ENCODE data around the gene LRRC27. TPM values are rescaled to one million over a fixed set of nuclear protein-coding genes. Genes with fewer than 3 reads are reported as not detected.

LRRC27 gene
- total and polyA plus RNA-seq, 12 donors, result 6.5 to 17.6 (median 9.9) TPM

DNA sequence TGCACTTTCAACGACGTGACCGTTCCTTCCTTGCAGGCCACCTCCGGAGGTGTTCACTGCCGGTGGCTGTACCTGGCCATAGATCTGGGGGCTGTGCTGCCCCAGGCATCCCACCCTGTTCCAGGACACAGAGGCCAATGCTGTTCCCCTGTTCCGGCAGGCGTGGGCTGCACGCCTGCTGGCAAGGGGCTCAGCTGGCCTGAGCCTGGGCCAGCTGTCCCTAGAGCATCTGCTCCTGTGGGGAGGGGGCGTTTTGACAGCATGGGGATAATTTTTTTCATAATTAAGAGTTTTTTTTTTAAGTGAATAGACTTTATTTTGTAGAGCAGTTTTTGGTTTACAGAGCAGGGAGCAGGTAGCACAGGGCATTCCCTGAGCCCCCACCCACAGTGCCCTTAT lies 93.8 kb downstream of the LRRC27 start:
- no peak for DNase-seq
- 88 to 93% (median 90%) methylated on average over 4 to 9 of the region's 9 CpGs for WGBS, 4 donors
- Histone ChIP-seq H3K27ac (no peak overlapping the region), H3K27me3 (no peaks in the 10 kb centered on the region), H3K9me3 (replicated peaks in 1 of 3) (no peaks in the 10 kb centered on the region), H3K36me3 (replicated peaks in 1 of 2) (no peaks in the 10 kb centered on the region), H3K4me1 (replicated peaks in 1 of 2) (peaks cover 27 to 34% of the 10 kb centered on the region in 2 donors), H3K4me3 (no peak overlapping the region)
- intact Hi-C loops (cut with DNase I), result no loop called here
- no peak for TF ChIP-seq POLR2A (IDR thresholded peaks at IDR 0.05)
- TF ChIP-seq, protein P1, sequence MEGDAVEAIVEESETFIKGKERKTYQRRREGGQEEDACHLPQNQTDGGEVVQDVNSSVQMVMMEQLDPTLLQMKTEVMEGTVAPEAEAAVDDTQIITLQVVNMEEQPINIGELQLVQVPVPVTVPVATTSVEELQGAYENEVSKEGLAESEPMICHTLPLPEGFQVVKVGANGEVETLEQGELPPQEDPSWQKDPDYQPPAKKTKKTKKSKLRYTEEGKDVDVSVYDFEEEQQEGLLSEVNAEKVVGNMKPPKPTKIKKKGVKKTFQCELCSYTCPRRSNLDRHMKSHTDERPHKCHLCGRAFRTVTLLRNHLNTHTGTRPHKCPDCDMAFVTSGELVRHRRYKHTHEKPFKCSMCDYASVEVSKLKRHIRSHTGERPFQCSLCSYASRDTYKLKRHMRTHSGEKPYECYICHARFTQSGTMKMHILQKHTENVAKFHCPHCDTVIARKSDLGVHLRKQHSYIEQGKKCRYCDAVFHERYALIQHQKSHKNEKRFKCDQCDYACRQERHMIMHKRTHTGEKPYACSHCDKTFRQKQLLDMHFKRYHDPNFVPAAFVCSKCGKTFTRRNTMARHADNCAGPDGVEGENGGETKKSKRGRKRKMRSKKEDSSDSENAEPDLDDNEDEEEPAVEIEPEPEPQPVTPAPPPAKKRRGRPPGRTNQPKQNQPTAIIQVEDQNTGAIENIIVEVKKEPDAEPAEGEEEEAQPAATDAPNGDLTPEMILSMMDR (IDR thresholded peaks at IDR 0.05), result no peak

- peaks cover 12 to 19% of the 10 kb centered on the region in 2 donors for H3K4me1 ChIP-seq (replicated peaks in 1 of 2)
- H3K9me3 ChIP-seq (replicated peaks in 1 of 3), result no peaks in the 10 kb centered on the region
- no peaks in the 10 kb centered on the region for H3K36me3 ChIP-seq (replicated peaks in 1 of 2)
- H3K27me3 ChIP-seq, result no peaks in the 10 kb centered on the region
- no peak overlapping the region for H3K4me3 ChIP-seq
- no peak for TF ChIP-seq POLR2A (IDR thresholded peaks at IDR 0.05)
- TF ChIP-seq, protein P1 (IDR thresholded peaks at IDR 0.05), result no peak
- no peak for DNase-seq
- 87 to 92% (median 88%) methylated on average over 7 to 10 of the region's 10 CpGs for WGBS, 4 donors
- H3K27ac ChIP-seq, result no peak overlapping the region
- intact Hi-C loops (cut with DNase I), result no loop called here
Measured at GRCh38 chr10:132427006-132427771, 95.2 kb downstream of the LRRC27 start.

GRCh38 chr10:132427939-132428367 lies 96.0 kb downstream of the LRRC27 start:
- intact Hi-C loops (cut with DNase I), result no loop called here
- H3K27ac ChIP-seq, result no peak overlapping the region
- no peak overlapping the region for H3K4me3 ChIP-seq
- H3K4me1 ChIP-seq (replicated peaks in 1 of 2), result peaks cover 5 to 12% of the 10 kb centered on the region in 2 donors
- no peaks in the 10 kb centered on the region for H3K9me3 ChIP-seq (replicated peaks in 1 of 3)
- H3K36me3 ChIP-seq (replicated peaks in 1 of 2), result no peaks in the 10 kb centered on the region
- WGBS, 4 donors, result 84 to 99% (median 97%) methylated on average over 2 of the region's 2 CpGs
- no peaks in the 10 kb centered on the region for H3K27me3 ChIP-seq
- no peak for DNase-seq
- no peak for TF ChIP-seq POLR2A (IDR thresholded peaks at IDR 0.05)
- TF ChIP-seq, protein P1 (IDR thresholded peaks at IDR 0.05), result no peak

GRCh38 chr10:132428486-132428995 lies 96.5 kb downstream of the LRRC27 start:
- Histone ChIP-seq H3K4me3 (no peak overlapping the region), H3K36me3 (replicated peaks in 1 of 2) (no peaks in the 10 kb centered on the region), H3K9me3 (replicated peaks in 1 of 3) (no peaks in the 10 kb centered on the region), H3K27ac (no peak overlapping the region), H3K4me1 (replicated peaks in 1 of 2) (peaks cover 0 to 8% of the 10 kb centered on the region in 2 donors), H3K27me3 (no peaks in the 10 kb centered on the region)
- TF ChIP-seq, protein P1 (IDR thresholded peaks at IDR 0.05), result no peak
- no peak for TF ChIP-seq POLR2A (IDR thresholded peaks at IDR 0.05)
- WGBS, 4 donors, result 94 to 97% (median 96%) methylated on average over 9 to 11 of the region's 11 CpGs
- intact Hi-C loops (cut with DNase I), result no loop called here
- DNase-seq, result no peak

Other genes starting within 250 kb of the LRRC27 start
- gene DPYSL4, start 145.2 kb upstream of the LRRC27 start, total RNA-seq, result 1 to 10 TPM in 8 of 9 donors, under 1 TPM in 1; 0.42 to 5.6 (median 3.1) TPM
- gene DPYSL4, start 145.2 kb upstream of the LRRC27 start, polyA plus RNA-seq, result 1 to 10 TPM in 2 of 3 donors, under 1 TPM in 1; 0.99 to 7.6 (median 5.7) TPM
- 10 to 100 TPM in 6 of 9 donors, 1 to 10 TPM in 3; 2.8 to 18.0 (median 15.9) TPM for gene STK32C, start 24.2 kb upstream of the LRRC27 start, total RNA-seq
- gene STK32C, start 24.2 kb upstream of the LRRC27 start, polyA plus RNA-seq, result 10 to 100 TPM in 2 of 3 donors, 1 to 10 TPM in 1; 7.7 to 36.5 (median 22.8) TPM
- gene PWWP2B, start 65.0 kb downstream of the LRRC27 start, total RNA-seq, result 10 to 100 TPM; 23.6 to 75.3 (median 41.5) TPM
- gene PWWP2B, start 65.0 kb downstream of the LRRC27 start, polyA plus RNA-seq, result 10 to 100 TPM in 2 of 3 donors, 1 to 10 TPM in 1; 3.4 to 34.0 (median 33.5) TPM
- 10 to 100 TPM; 25.9 to 62.9 (median 40.8) TPM for gene INPP5A, start 205.6 kb downstream of the LRRC27 start, total RNA-seq
- 10 to 100 TPM; 13.5 to 15.3 (median 14.1) TPM for gene INPP5A, start 205.6 kb downstream of the LRRC27 start, polyA plus RNA-seq

Measured in adrenal gland (tissue), 12 donors.